CD4-positive, alpha-beta T cell (primary cell): ENCODE measurements around the gene ABCE1. TPM values are rescaled to one million over a fixed set of nuclear protein-coding genes. Genes with fewer than 3 reads are reported as not detected.

Source experiments
- ATAC-seq: fragments of 200-7000 bp; cut with Tn5 transposase; one replicate; pipeline ENCODE4 v1.10.0; 2022; ENCODE audit warnings: mild to moderate bottlenecking; ENCODE audit not compliant: poor library complexity
- CTCF ChIA-PET: fragments of 350-600 bp; sonication (Branson Sonifier 250); formaldehyde crosslinking; loops from one replicate; lab custom pipeline; 2021; ENCODE audit warnings: antibody characterized with exemption, inconsistent platforms; lab: Charles Lee
- POLR2A ChIA-PET: fragments of 350-600 bp; sonication (Branson Sonifier 250); formaldehyde crosslinking; loops from one replicate; lab custom pipeline; 2021; ENCODE audit warnings: antibody characterized with exemption, inconsistent platforms; lab: Charles Lee
- DNase-seq, 14 experiments: peaks; one replicate each; pipeline ENCODE4 v3.0.0-alpha.2; 2013 to 2020; ENCODE audit warnings: mixed read lengths in 2 of 14
- H3K27ac ChIP-seq, 2 donors: one replicate each; pipeline versions ENCODE4 v1.5.1 to v1.7.0; 2013; ENCODE audit warnings: low read length in 2 of 2, low read depth in 1 of 2, mild to moderate bottlenecking in 1 of 2
- H3K27me3 ChIP-seq, 2 experiments: 1 replicate in 1 of 2; 2 replicates in 1 of 2; pipeline versions ENCODE4 v1.6.1 to v1.7.0; 2013; ENCODE audit warnings: low read length in 2 of 2, control low read depth in 1 of 2, mild to moderate bottlenecking in 1 of 2, moderate library complexity in 1 of 2; ENCODE audit not compliant: insufficient read depth in 2 of 2, control insufficient read depth in 1 of 2
- H3K36me3 ChIP-seq: one replicate; pipeline ENCODE4 v1.6.1; 2013; ENCODE audit warnings: low read length, control low read depth; ENCODE audit not compliant: insufficient read depth
- H3K4me1 ChIP-seq: one replicate; pipeline ENCODE4 v1.6.1; 2013; ENCODE audit warnings: low read length, control low read depth; ENCODE audit not compliant: insufficient read depth
- H3K4me3 ChIP-seq: one replicate; pipeline ENCODE4 v1.5.1; 2013; ENCODE audit warnings: mild to moderate bottlenecking, low read length, moderate library complexity
- H3K9me3 ChIP-seq, 2 experiments: 1 replicate in 1 of 2; 2 replicates in 1 of 2; pipeline versions ENCODE4 v1.6.1 to v1.7.0; 2013; ENCODE audit warnings: low read length in 2 of 2, mild to moderate bottlenecking in 2 of 2, control low read depth in 1 of 2, moderate library complexity in 1 of 2; ENCODE audit not compliant: control insufficient read depth in 1 of 2, insufficient read depth in 1 of 2
- H3K27ac Mint-ChIP-seq: one replicate; pipeline ENCODE4 v1.8.0; 2020; ENCODE audit warnings: mixed read lengths
- H3K27me3 Mint-ChIP-seq: one replicate; pipeline ENCODE4 v1.8.0; 2021; ENCODE audit warnings: mixed read lengths
- H3K36me3 Mint-ChIP-seq: one replicate; pipeline ENCODE4 v1.8.0; 2021; ENCODE audit warnings: low read depth, mixed read lengths
- H3K4me1 Mint-ChIP-seq: one replicate; pipeline ENCODE4 v1.8.0; 2021; ENCODE audit warnings: low read depth, mixed read lengths
- H3K4me3 Mint-ChIP-seq: one replicate; pipeline ENCODE4 v1.8.0; 2020; ENCODE audit warnings: mild to moderate bottlenecking, mixed read lengths
- H3K9me3 Mint-ChIP-seq: one replicate; pipeline ENCODE4 v1.8.0; 2020; ENCODE audit warnings: mixed read lengths
- intact Hi-C, 2 experiments: fragments of 100-400 bp; cut with DNase I in 1 of 2; cut with micrococcal nuclease in 1 of 2; formaldehyde crosslinking; loops; one replicate each; pipeline versions ENCODE4 v1.15.1 to v1.9.0; 2023 to 2025; cut with DNase I, micrococcal nuclease
- total RNA-seq, 174 experiments: library from RNA in 2 of 174; stranded (reverse) in 2 of 174; gene quantifications; one replicate each; pipeline ENCODE4 v1.2.3 and lab custom pipeline; 2021 to 2026
- TF ChIP-seq, protein P1 (sequence below): fragments of 200-600 bp; IDR thresholded peaks from one replicate; pipeline ENCODE4 v1.8.0; 2022; ENCODE audit warnings: antibody characterized with exemption, mild to moderate bottlenecking

Gene ABCE1
- total RNA-seq, 2 experiments from 2014 or later = 50.1 to 50.6 TPM

DNA sequence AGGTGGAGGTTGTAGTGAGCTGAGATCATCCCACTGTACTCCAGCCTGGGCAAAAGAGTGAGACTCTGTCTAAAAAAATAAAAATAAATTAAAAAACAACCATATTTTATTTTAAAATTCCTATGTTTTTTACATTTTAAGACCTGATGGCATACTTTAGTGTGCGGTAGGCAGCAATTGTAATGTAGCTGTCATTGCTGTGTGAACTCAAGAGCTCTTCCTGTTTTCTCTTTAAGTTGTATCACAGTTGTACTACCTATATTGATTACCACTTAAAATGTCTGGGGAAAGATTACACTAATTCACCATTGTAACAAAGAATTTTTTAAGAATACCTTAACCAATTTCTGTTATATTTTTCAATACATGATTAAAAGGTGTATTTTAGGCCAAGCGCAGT is 27.3 kb downstream of the ABCE1 start:
- Mint-ChIP-seq H3K4me1 (peaks cover 16% of the 10 kb centered on the region), H3K36me3 (peaks cover 94% of the 10 kb centered on the region), H3K4me3 (no peak overlapping the region), H3K27ac (peak overlapping the region; percentile 48), H3K27me3 (no peaks in the 10 kb centered on the region), H3K9me3 (no peaks in the 10 kb centered on the region)
- ChIA-PET POLR2A (interaction anchor here (1.0 to 1.1 kb wide), 2 partner anchors 11 to 54 kb away, joined by 3 read pairs; no protein-coding TSS in a partner anchor), CTCF (interaction anchor here (0.9 kb wide), 1 partner anchor 9 kb away, joined by 3 read pairs; no protein-coding TSS in a partner anchor)
- Histone ChIP-seq H3K9me3 (no peaks in the 10 kb centered on the region), H3K36me3 (peaks cover 83% of the 10 kb centered on the region), H3K4me3 (peak overlapping the region; percentile 13), H3K27me3 (no peaks in the 10 kb centered on the region), H3K27ac (peak overlapping the region in 1 of 2 donors; percentile 46), H3K4me1 (peaks cover 11% of the 10 kb centered on the region)
- intact Hi-C loops = no loop called here
- ATAC-seq (no peak), DNase-seq (no peak)
- TF ChIP-seq, protein P1, sequence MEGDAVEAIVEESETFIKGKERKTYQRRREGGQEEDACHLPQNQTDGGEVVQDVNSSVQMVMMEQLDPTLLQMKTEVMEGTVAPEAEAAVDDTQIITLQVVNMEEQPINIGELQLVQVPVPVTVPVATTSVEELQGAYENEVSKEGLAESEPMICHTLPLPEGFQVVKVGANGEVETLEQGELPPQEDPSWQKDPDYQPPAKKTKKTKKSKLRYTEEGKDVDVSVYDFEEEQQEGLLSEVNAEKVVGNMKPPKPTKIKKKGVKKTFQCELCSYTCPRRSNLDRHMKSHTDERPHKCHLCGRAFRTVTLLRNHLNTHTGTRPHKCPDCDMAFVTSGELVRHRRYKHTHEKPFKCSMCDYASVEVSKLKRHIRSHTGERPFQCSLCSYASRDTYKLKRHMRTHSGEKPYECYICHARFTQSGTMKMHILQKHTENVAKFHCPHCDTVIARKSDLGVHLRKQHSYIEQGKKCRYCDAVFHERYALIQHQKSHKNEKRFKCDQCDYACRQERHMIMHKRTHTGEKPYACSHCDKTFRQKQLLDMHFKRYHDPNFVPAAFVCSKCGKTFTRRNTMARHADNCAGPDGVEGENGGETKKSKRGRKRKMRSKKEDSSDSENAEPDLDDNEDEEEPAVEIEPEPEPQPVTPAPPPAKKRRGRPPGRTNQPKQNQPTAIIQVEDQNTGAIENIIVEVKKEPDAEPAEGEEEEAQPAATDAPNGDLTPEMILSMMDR = no peak

- Histone ChIP-seq H3K36me3 (peaks cover 40% of the 10 kb centered on the region), H3K4me3 (no peak overlapping the region), H3K27me3 (no peaks in the 10 kb centered on the region), H3K9me3 (no peaks in the 10 kb centered on the region), H3K27ac (no peak overlapping the region), H3K4me1 (peaks cover 10% of the 10 kb centered on the region)
- POLR2A ChIA-PET = no interaction called here
- H3K36me3 Mint-ChIP-seq = peaks cover 83% of the 10 kb centered on the region
- DNase-seq (no peak), ATAC-seq (no peak)
- H3K9me3 Mint-ChIP-seq = no peaks in the 10 kb centered on the region
- peaks cover 43% of the 10 kb centered on the region for H3K4me1 Mint-ChIP-seq
- H3K27me3 Mint-ChIP-seq = no peaks in the 10 kb centered on the region
- no peak overlapping the region for H3K4me3 Mint-ChIP-seq
- H3K27ac Mint-ChIP-seq = peak overlapping the region; percentile 45
- intact Hi-C loops = no loop called here
- TF ChIP-seq, protein P1 = no peak
- CTCF ChIA-PET = no interaction called here
These were observed 32.0 kb downstream of the ABCE1 start for GRCh38 chr4:145130130-145130529.

- POLR2A ChIA-PET = interaction anchor here (0.7 kb wide), 1 partner anchor 25 kb away, joined by 3 read pairs; no protein-coding TSS in a partner anchor
- H3K27ac ChIP-seq = peak overlapping the region in 1 of 2 donors; percentile 25
- H3K9me3 ChIP-seq = no peaks in the 10 kb centered on the region
- intact Hi-C loops = no loop called here
- H3K27me3 ChIP-seq = no peaks in the 10 kb centered on the region
- no peaks in the 10 kb centered on the region for H3K9me3 Mint-ChIP-seq
- H3K4me1 Mint-ChIP-seq = peaks cover 49% of the 10 kb centered on the region
- DNase-seq = no peak
- ATAC-seq = no peak
- H3K4me1 ChIP-seq = peaks cover 5% of the 10 kb centered on the region
- peaks cover 34% of the 10 kb centered on the region for H3K36me3 ChIP-seq
- H3K27ac Mint-ChIP-seq = peak overlapping the region; percentile 45
- no peaks in the 10 kb centered on the region for H3K27me3 Mint-ChIP-seq
- H3K4me3 ChIP-seq = no peak overlapping the region
- CTCF ChIA-PET = no interaction called here
- TF ChIP-seq, protein P1 = no peak
- H3K4me3 Mint-ChIP-seq = no peak overlapping the region
- H3K36me3 Mint-ChIP-seq = peaks cover 83% of the 10 kb centered on the region
These were observed 32.8 kb downstream of the ABCE1 start for GRCh38 chr4:145130788-145131399.
